ENCODE results near the gene SDSL.
A peak's percentile ranks its signal among the peaks of the same experiment; 100 is the strongest.

Gene SDSL

DNA sequence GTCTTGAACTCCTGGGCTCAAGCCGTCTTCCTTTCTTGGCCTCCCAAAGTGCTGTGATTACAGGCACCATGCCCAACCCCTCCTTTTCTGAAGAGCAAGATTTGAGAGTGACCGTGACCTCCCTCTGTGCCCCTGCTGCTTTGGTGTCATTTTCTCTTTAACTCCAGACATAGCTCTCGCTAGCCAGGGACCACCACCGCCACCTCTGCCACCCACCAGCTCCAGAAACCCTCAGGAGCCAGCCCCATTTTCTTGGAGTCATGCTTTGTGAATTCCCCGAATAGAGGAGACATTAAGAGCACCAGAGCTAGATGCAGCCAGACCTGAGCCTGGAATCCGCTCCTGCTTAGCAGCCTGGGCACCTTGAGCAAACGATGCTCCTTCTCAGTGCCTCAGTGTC is 18.2 kb downstream of the SDSL start:
- H3K9me3 ChIP-seq (ENCODE audit: control insufficient read depth, insufficient read depth, low read depth, low read length) = no peaks in the 10 kb centered on the region
- H3K4me3 ChIP-seq (ENCODE audit: low read depth, low read length) = no peak overlapping the region
- no peaks in the 10 kb centered on the region for H3K4me1 ChIP-seq (ENCODE audit: control insufficient read depth, insufficient read depth, low read length)
- ChIA-PET POLR2A (no interaction called here), CTCF (interaction anchor here (0.8 to 1.0 kb wide), 2 partner anchors 20 to 469 kb away, joined by 3 read pairs; no protein-coding TSS in a partner anchor)
- no peak overlapping the region for H3K27ac ChIP-seq (ENCODE audit: extremely low read depth, low read depth, low read length)
- H3K36me3 ChIP-seq (ENCODE audit: control insufficient read depth in 2 of 2, insufficient read depth in 1 of 2, low read length in 2 of 2) = no peaks in the 10 kb centered on the region
- TF ChIP-seq IKZF3 (tag by site-specific recombination; IDR thresholded peaks at IDR 0.05) (no peak), GLIS2 (tag by site-specific recombination; IDR thresholded peaks at IDR 0.05) (no peak), ZNF639 (tag by site-specific recombination; IDR thresholded peaks at IDR 0.05) (no peak), ZXDB (tag by site-specific recombination; IDR thresholded peaks at IDR 0.05) (no peak), ZNF521 (tag by site-specific recombination; IDR thresholded peaks at IDR 0.05) (no peak), ZBTB26 (tag by site-specific recombination; optimal IDR thresholded peaks at IDR 0.05) (no peak), ZNF596 (tag by site-specific recombination; IDR thresholded peaks at IDR 0.05) (no peak), ZNF132 (tag by site-specific recombination; IDR thresholded peaks at IDR 0.05; ENCODE audit: borderline replicate concordance) (no peak)
- TF ChIP-seq, protein P1, sequence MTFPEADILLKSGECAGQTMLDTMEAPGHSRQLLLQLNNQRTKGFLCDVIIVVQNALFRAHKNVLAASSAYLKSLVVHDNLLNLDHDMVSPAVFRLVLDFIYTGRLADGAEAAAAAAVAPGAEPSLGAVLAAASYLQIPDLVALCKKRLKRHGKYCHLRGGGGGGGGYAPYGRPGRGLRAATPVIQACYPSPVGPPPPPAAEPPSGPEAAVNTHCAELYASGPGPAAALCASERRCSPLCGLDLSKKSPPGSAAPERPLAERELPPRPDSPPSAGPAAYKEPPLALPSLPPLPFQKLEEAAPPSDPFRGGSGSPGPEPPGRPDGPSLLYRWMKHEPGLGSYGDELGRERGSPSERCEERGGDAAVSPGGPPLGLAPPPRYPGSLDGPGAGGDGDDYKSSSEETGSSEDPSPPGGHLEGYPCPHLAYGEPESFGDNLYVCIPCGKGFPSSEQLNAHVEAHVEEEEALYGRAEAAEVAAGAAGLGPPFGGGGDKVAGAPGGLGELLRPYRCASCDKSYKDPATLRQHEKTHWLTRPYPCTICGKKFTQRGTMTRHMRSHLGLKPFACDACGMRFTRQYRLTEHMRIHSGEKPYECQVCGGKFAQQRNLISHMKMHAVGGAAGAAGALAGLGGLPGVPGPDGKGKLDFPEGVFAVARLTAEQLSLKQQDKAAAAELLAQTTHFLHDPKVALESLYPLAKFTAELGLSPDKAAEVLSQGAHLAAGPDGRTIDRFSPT (tag by site-specific recombination; IDR thresholded peaks at IDR 0.05) = no peak

GRCh38 chr12:113440947-113441782 is 19.0 kb downstream of the SDSL start:
- TF ChIP-seq ZIC2 (tag by site-specific recombination; IDR thresholded peaks at IDR 0.05) = peak; percentile 34
- 0 out of 2 replicates have a peak, but pooled peaks have one; percentile 26 for TF ChIP-seq GLIS1 (tag by site-specific recombination; IDR thresholded peaks at IDR 0.05)
- no peak for TF ChIP-seq TCF7L2 (IDR thresholded peaks at IDR 0.05; ENCODE audit: borderline replicate concordance, low read depth, low read length)
- Histone ChIP-seq H3K4me1 (ENCODE audit: control insufficient read depth, insufficient read depth, low read length) (no peaks in the 10 kb centered on the region), H3K27ac (ENCODE audit: extremely low read depth, low read depth, low read length) (no peak overlapping the region), H3K36me3 (ENCODE audit: control insufficient read depth in 2 of 2, insufficient read depth in 1 of 2, low read length in 2 of 2) (no peaks in the 10 kb centered on the region), H3K9me3 (ENCODE audit: control insufficient read depth, insufficient read depth, low read depth, low read length) (no peaks in the 10 kb centered on the region), H3K4me3 (ENCODE audit: low read depth, low read length) (no peak overlapping the region)
- ChIA-PET CTCF (interaction anchor here (0.5 to 0.8 kb wide), 4 partner anchors 17 to 480 kb away, joined by 3 to 5 read pairs (median 3); no protein-coding TSS in a partner anchor), POLR2A (no interaction called here)

GRCh38 chr12:113443030-113443539 is 20.9 kb downstream of the SDSL start:
- ChIA-PET CTCF (interaction anchor here (0.6 to 1.4 kb wide), 2 partner anchors 19 to 258 kb away, joined by 3 to 4 read pairs; no protein-coding TSS in a partner anchor), POLR2A (no interaction called here)
- TF ChIP-seq ZNF473 (tag by site-specific recombination; IDR thresholded peaks at IDR 0.05) = no peak
- no peak for TF ChIP-seq PRDM1 (tag by site-specific recombination; IDR thresholded peaks at IDR 0.05)
- no peak for TF ChIP-seq HOXA7 (CRISPR knock-in tag; IDR thresholded peaks at IDR 0.05; ENCODE audit: borderline replicate concordance)
- TF ChIP-seq KLF10 (tag by site-specific recombination; IDR thresholded peaks at IDR 0.05) = no peak
- no peak for TF ChIP-seq ZSCAN18 (tag by site-specific recombination; IDR thresholded peaks at IDR 0.05)
- TF ChIP-seq, protein P1 (tag by site-specific recombination; IDR thresholded peaks at IDR 0.05) = no peak
- peak; percentile 99 for TF ChIP-seq ZNF239 (tag by site-specific recombination; IDR thresholded peaks at IDR 0.05)
- TF ChIP-seq KLF9 (tag by site-specific recombination; IDR thresholded peaks at IDR 0.05; ENCODE audit: low read depth) = no peak
- H3K4me1 ChIP-seq (ENCODE audit: control insufficient read depth, insufficient read depth, low read length) = no peaks in the 10 kb centered on the region
- H3K4me3 ChIP-seq (ENCODE audit: low read depth, low read length) = no peak overlapping the region
- no peaks in the 10 kb centered on the region for H3K36me3 ChIP-seq (ENCODE audit: control insufficient read depth in 2 of 2, insufficient read depth in 1 of 2, low read length in 2 of 2)
- H3K9me3 ChIP-seq (ENCODE audit: control insufficient read depth, insufficient read depth, low read depth, low read length) = no peaks in the 10 kb centered on the region
- H3K27ac ChIP-seq (ENCODE audit: extremely low read depth, low read depth, low read length) = no peak overlapping the region

All from HEK293 (cell line).